Measurements from ENCODE around the gene NEK8.

The NEK8 gene

GRCh38 chr17:28783161-28783560 lies 54.6 kb downstream of the NEK8 start:
- H3K4me3 ChIP-seq (ENCODE audit: low read length in 2 of 2) = no peak overlapping the region
- no peak overlapping the region for H3K27ac ChIP-seq (ENCODE audit: low read length)
- H3K27me3 ChIP-seq (ENCODE audit: control insufficient read depth in 1 of 2, insufficient read depth in 2 of 2, low read length in 2 of 2) = no peaks in the 10 kb centered on the region
- H3K4me1 ChIP-seq (ENCODE audit: control insufficient read depth, insufficient read depth, low read length) = no peaks in the 10 kb centered on the region
- H3K36me3 ChIP-seq (ENCODE audit: control insufficient read depth in 2 of 2, insufficient read depth in 2 of 2, low read length in 2 of 2) = peaks cover 0 to 2% of the 10 kb centered on the region in 2 donors
- no peak overlapping the region for H3K9ac ChIP-seq (ENCODE audit: low read length in 2 of 2)
- no peaks in the 10 kb centered on the region for H3K9me3 ChIP-seq (ENCODE audit: control insufficient read depth in 2 of 2, low read length in 2 of 2)

DNA sequence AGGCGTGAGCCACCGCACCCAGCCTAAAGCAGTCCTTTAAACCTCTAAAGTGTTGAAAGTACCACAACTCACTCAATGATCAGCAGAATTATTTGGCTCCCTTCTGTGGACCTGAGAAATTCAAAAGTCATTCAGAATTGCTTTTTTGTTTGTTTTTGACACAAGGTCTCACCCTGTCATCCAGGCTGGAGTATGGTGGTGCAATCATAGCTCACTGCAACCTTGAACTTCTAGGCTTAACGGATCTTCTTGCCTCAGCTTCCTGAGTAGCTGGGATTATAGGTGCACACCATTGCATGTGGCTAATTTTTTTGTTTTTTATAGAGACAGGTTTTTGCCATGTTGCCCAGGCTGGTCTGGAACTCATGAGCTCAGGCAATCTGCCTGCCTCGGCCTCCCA lies 59.5 kb downstream of the NEK8 start:
- Histone ChIP-seq H3K36me3 (ENCODE audit: control insufficient read depth in 2 of 2, insufficient read depth in 2 of 2, low read length in 2 of 2) (no peaks in the 10 kb centered on the region), H3K9ac (ENCODE audit: low read length in 2 of 2) (no peak overlapping the region), H3K27ac (ENCODE audit: low read length) (no peak overlapping the region), H3K4me3 (ENCODE audit: low read length in 2 of 2) (no peak overlapping the region), H3K27me3 (ENCODE audit: control insufficient read depth in 1 of 2, insufficient read depth in 2 of 2, low read length in 2 of 2) (no peaks in the 10 kb centered on the region), H3K4me1 (ENCODE audit: control insufficient read depth, insufficient read depth, low read length) (no peaks in the 10 kb centered on the region), H3K9me3 (ENCODE audit: control insufficient read depth in 2 of 2, low read length in 2 of 2) (no peaks in the 10 kb centered on the region)
